Effector CD4-positive, alpha-beta T cell (primary cell): ENCODE measurements around the gene PAX1.

Experiments
- DNase-seq: peaks from one replicate; pipeline ENCODE4 v3.0.0-alpha.2; 2020

PAX1 gene

DNA sequence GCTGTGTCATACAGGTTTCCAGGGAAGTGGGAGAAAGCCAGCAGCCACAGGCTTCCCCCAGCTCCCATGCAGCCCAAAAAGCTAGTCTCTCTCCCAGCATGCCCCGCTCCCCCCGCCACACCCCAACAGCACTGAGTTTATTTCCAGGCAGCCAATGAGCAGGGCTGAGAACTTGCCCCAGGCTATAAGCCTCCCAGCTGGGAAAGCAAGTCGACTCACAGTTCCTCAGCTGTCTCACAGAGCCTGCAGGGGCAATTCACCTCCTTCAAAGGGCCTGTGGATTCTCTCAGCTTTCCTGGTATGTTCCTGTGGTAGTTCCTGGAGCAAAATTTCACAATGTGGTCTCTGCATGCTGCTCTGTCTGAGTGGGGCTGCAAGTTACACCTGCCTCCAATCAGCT lies 34.2 kb downstream of the PAX1 start:
- no peak for DNase-seq

DNA sequence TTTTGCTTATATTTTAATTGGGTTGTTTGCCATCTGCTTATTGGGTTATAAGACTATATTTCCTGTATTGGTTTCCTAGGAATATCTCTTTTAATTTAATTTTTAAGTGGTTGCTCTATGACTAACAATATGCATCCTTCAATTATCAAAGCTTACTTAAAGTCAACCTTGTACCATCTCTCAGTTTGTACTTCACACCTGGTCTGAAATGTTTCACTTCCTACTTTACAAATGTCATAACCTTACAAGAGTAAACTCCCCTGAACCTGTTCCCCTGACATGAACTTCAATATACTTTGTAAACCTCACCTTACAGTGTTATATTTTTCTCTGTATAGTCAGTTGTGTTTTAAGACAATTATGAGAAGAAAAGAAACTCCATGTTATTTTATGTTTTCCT lies 35.8 kb downstream of the PAX1 start:
- DNase-seq = no peak

DNA sequence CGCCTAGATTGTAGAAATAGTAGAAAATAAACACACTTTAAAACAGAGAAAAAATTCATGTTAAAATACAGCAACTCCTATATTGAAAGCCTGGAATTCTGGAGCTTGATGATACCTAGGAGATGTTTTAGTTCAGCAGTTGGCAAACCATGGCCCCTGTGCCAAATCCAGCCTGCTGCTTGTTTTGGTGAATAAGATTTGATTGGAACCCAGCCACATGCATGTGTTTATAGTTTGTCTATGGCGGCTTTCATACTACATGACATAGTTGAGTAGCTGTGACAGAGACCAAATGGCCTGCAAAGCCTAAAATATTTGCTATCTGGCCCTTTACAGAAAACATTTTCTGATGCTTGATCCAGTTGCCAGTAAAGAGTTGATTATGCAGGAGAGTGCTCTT lies 57.2 kb downstream of the PAX1 start:
- DNase-seq = no peak

DNA sequence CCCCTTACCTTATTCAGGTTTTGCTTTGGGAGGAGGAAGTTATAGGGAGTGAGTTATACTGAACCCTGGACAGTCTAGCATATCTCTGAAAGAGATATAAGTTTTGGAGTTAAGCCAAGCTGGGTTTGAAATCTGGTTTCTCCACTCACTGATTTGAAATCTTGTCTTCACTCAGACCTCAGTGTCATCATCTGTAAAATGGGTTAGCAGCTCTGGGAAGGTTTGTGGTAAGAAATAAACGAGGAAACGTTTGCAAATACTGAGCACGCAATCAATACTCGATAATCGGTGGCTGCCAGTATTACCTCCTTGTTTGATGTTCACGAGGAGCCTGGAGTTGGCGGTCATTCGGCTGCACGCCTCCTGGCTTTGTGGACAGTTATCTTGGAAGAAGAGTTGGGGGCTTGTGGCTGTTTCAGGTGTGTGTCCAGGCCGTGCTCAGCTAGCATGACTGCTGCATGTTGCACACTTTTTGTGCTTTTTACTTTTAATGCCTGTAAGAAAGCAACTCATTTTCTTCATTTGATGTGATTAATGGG lies 61.8 kb downstream of the PAX1 start:
- no peak for DNase-seq

DNA sequence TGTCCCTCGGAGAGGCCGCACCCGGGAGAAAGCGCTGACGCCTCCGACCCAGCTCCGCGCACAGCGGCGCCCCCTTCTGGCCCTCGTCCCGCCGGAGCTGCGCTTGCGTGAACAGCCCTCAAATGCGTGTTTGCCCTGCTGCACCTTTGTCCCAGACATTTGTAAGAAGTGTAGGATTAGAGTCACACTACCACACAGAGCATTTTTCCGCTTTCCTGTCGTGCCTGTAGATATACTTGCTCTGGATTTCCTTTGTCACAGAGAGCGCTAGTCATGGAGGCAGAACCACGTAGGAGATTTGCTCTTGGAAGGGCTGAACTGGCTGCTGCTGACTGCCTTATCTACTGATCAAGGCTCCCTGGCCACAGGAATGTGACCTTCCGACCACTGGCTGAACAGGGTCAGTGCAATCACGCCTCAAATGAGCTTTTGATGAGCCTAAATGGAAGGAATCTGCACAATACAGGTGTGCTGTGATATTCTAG lies 62.3 kb downstream of the PAX1 start:
- DNase-seq = no peak
